CD4-positive, CD25-positive, alpha-beta regulatory T cell (primary cell): ENCODE results near the gene NME8. TPM values are rescaled to one million over a fixed set of nuclear protein-coding genes. Genes with fewer than 3 reads are reported as not detected.

Experiments used
- ATAC-seq, 2 donors: fragments of 150-1000 bp; cut with Tn5 transposase; one replicate each; pipeline ENCODE4 v1.10.0; 2021; ENCODE audit warnings: low read depth in 2 of 2, moderate number of reproducible peaks in 2 of 2, moderate library complexity in 1 of 2
- DNase-seq, 3 donors: peaks; one replicate each; pipeline versions ENCODE4 v3.0.0 to v3.0.0-alpha.2; 2012 to 2022; ENCODE audit warnings: mixed read lengths in 1 of 3
- H3K27ac ChIP-seq: one replicate; pipeline ENCODE4 v1.7.0; 2013; ENCODE audit warnings: mild to moderate bottlenecking, low read length; ENCODE audit not compliant: insufficient read depth, poor library complexity, severe bottlenecking
- H3K27me3 ChIP-seq: one replicate; pipeline ENCODE4 v1.7.0; 2013; ENCODE audit warnings: low read length; ENCODE audit not compliant: control insufficient read depth, insufficient read depth
- H3K36me3 ChIP-seq: one replicate; pipeline ENCODE4 v1.7.0; 2013; ENCODE audit warnings: mild to moderate bottlenecking, low read length, moderate library complexity; ENCODE audit not compliant: control insufficient read depth, insufficient read depth
- H3K4me1 ChIP-seq: 2 replicates; pipeline ENCODE4 v1.7.0; 2013; ENCODE audit warnings: mild to moderate bottlenecking, low read length; ENCODE audit not compliant: insufficient read depth, control insufficient read depth, poor library complexity, severe bottlenecking
- H3K4me3 ChIP-seq: one replicate; pipeline ENCODE4 v1.7.0; 2013; ENCODE audit warnings: low read depth, mild to moderate bottlenecking, low read length, moderate library complexity
- H3K9me3 ChIP-seq, 2 experiments: 1 replicate in 1 of 2; 2 replicates in 1 of 2; pipeline ENCODE4 v1.7.0; 2013; ENCODE audit warnings: low read length in 2 of 2, mild to moderate bottlenecking in 1 of 2, moderate library complexity in 1 of 2; ENCODE audit not compliant: control insufficient read depth in 2 of 2
- H3K27ac Mint-ChIP-seq, 3 donors: one replicate each; pipeline ENCODE4 v1.8.0; 2020 to 2022; ENCODE audit warnings: mild to moderate bottlenecking in 3 of 3, mixed read lengths in 3 of 3, moderate library complexity in 2 of 3
- H3K27me3 Mint-ChIP-seq: one replicate; pipeline ENCODE4 v1.8.0; 2022; ENCODE audit warnings: mild to moderate bottlenecking, mixed read lengths
- H3K36me3 Mint-ChIP-seq: one replicate; pipeline ENCODE4 v1.8.0; 2020; ENCODE audit warnings: mixed read lengths
- H3K4me1 Mint-ChIP-seq, 4 donors: one replicate each; pipeline ENCODE4 v1.8.0; 2020 to 2022; ENCODE audit warnings: mixed read lengths in 4 of 4, mild to moderate bottlenecking in 1 of 4
- H3K4me3 Mint-ChIP-seq, 4 donors: one replicate each; pipeline ENCODE4 v1.8.0; 2020 to 2022; ENCODE audit warnings: mild to moderate bottlenecking in 4 of 4, mixed read lengths in 4 of 4, moderate library complexity in 3 of 4
- H3K9me3 Mint-ChIP-seq, 7 donors: one replicate each; pipeline ENCODE4 v1.8.0; 2020 to 2022; ENCODE audit warnings: mixed read lengths in 7 of 7, mild to moderate bottlenecking in 3 of 7, moderate library complexity in 2 of 7
- polyA plus RNA-seq, 4 donors: library from polyadenylated mRNA; unstranded; fragments of 300-500 nt; fragmentation: Illumina TruSeq; gene quantifications; one replicate each; pipeline ENCODE4 v1.2.3, GENCODE V29; 2021
- total RNA-seq: library from RNA; stranded (reverse); gene quantifications from one replicate; pipeline ENCODE4 v1.2.3, GENCODE V29; 2022

Gene NME8
- total and polyA plus RNA-seq, 5 donors from 2014 or later: not detected

- H3K36me3 ChIP-seq: no peaks in the 10 kb centered on the region
- H3K9me3 Mint-ChIP-seq: no peaks in the 10 kb centered on the region
- no peak overlapping the region for H3K4me3 Mint-ChIP-seq
- H3K4me3 ChIP-seq: no peak overlapping the region
- ATAC-seq (no peak), DNase-seq (no peak)
- no peaks in the 10 kb centered on the region for H3K27me3 ChIP-seq
- H3K9me3 ChIP-seq: no peaks in the 10 kb centered on the region
- no peak overlapping the region for H3K27ac Mint-ChIP-seq
- no peaks in the 10 kb centered on the region for H3K4me1 ChIP-seq
- no peak overlapping the region for H3K27ac ChIP-seq
- no peaks in the 10 kb centered on the region for H3K4me1 Mint-ChIP-seq
- H3K36me3 Mint-ChIP-seq: no peaks in the 10 kb centered on the region
- no peaks in the 10 kb centered on the region for H3K27me3 Mint-ChIP-seq
Measured at GRCh38 chr7:37820708-37821468, 27.5 kb upstream of the NME8 start.

- Mint-ChIP-seq H3K4me3 (no peak overlapping the region), H3K27me3 (no peaks in the 10 kb centered on the region), H3K9me3 (no peaks in the 10 kb centered on the region), H3K4me1 (no peaks in the 10 kb centered on the region), H3K36me3 (no peaks in the 10 kb centered on the region), H3K27ac (no peak overlapping the region)
- H3K9me3 ChIP-seq: no peaks in the 10 kb centered on the region
- ATAC-seq (no peak), DNase-seq (no peak)
- H3K4me1 ChIP-seq: no peaks in the 10 kb centered on the region
- no peaks in the 10 kb centered on the region for H3K36me3 ChIP-seq
- no peaks in the 10 kb centered on the region for H3K27me3 ChIP-seq
- H3K27ac ChIP-seq: no peak overlapping the region
- no peak overlapping the region for H3K4me3 ChIP-seq
Measured at GRCh38 chr7:37822946-37823345, 25.5 kb upstream of the NME8 start.

- no peak overlapping the region for H3K27ac ChIP-seq
- no peak overlapping the region for H3K4me3 Mint-ChIP-seq
- H3K4me1 ChIP-seq: no peaks in the 10 kb centered on the region
- no peak for DNase-seq
- no peaks in the 10 kb centered on the region for H3K9me3 ChIP-seq
- no peaks in the 10 kb centered on the region for H3K4me1 Mint-ChIP-seq
- H3K9me3 Mint-ChIP-seq: no peaks in the 10 kb centered on the region
- H3K36me3 Mint-ChIP-seq: no peaks in the 10 kb centered on the region
- H3K27ac Mint-ChIP-seq: no peak overlapping the region
- H3K27me3 ChIP-seq: no peaks in the 10 kb centered on the region
- no peak overlapping the region for H3K4me3 ChIP-seq
- H3K27me3 Mint-ChIP-seq: no peaks in the 10 kb centered on the region
- ATAC-seq: no peak
- no peaks in the 10 kb centered on the region for H3K36me3 ChIP-seq
Measured at GRCh38 chr7:37823557-37823956, 24.8 kb upstream of the NME8 start.

- H3K27ac Mint-ChIP-seq: no peak overlapping the region
- Histone ChIP-seq H3K27ac (no peak overlapping the region), H3K27me3 (no peaks in the 10 kb centered on the region)
Measured at GRCh38 chr7:37825038-37825437, 23.4 kb upstream of the NME8 start.

GRCh38 chr7:37826825-37827224 lies 21.6 kb upstream of the NME8 start:
- ATAC-seq: no peak
- Histone ChIP-seq H3K9me3 (no peaks in the 10 kb centered on the region), H3K36me3 (no peaks in the 10 kb centered on the region), H3K27ac (no peak overlapping the region), H3K27me3 (no peaks in the 10 kb centered on the region), H3K4me3 (no peak overlapping the region), H3K4me1 (no peaks in the 10 kb centered on the region)
- peaks cover 0 to 1% (median 0%) of the 10 kb centered on the region in 7 donors for H3K9me3 Mint-ChIP-seq
- no peaks in the 10 kb centered on the region for H3K36me3 Mint-ChIP-seq
- H3K4me1 Mint-ChIP-seq: no peaks in the 10 kb centered on the region
- DNase-seq: no peak
- H3K4me3 Mint-ChIP-seq: no peak overlapping the region
- peak overlapping the region in 1 of 3 donors; percentile 4 for H3K27ac Mint-ChIP-seq
- H3K27me3 Mint-ChIP-seq: no peaks in the 10 kb centered on the region

More at GRCh38 chr7:37825038-37825437, 23.4 kb upstream of the NME8 start:
- no peak overlapping the region for H3K4me3 ChIP-seq
- ATAC-seq (no peak), DNase-seq (no peak)
- H3K36me3 ChIP-seq: no peaks in the 10 kb centered on the region
- Mint-ChIP-seq H3K4me3 (no peak overlapping the region), H3K36me3 (no peaks in the 10 kb centered on the region), H3K9me3 (peaks cover 0 to 1% (median 0%) of the 10 kb centered on the region in 7 donors), H3K27me3 (no peaks in the 10 kb centered on the region), H3K4me1 (no peaks in the 10 kb centered on the region)
- no peaks in the 10 kb centered on the region for H3K4me1 ChIP-seq
- H3K9me3 ChIP-seq: no peaks in the 10 kb centered on the region

GRCh38 chr7:37831244-37831643 lies 17.2 kb upstream of the NME8 start:
- ATAC-seq: no peak
- Mint-ChIP-seq H3K4me1 (peaks cover 0 to 10% (median 9%) of the 10 kb centered on the region in 4 donors), H3K36me3 (no peaks in the 10 kb centered on the region), H3K27me3 (no peaks in the 10 kb centered on the region), H3K4me3 (no peak overlapping the region), H3K27ac (no peak overlapping the region), H3K9me3 (peaks cover 0 to 3% (median 0%) of the 10 kb centered on the region in 7 donors)
- Histone ChIP-seq H3K4me3 (no peak overlapping the region), H3K27me3 (peaks cover 3% of the 10 kb centered on the region), H3K36me3 (no peaks in the 10 kb centered on the region), H3K27ac (no peak overlapping the region), H3K4me1 (no peaks in the 10 kb centered on the region), H3K9me3 (no peaks in the 10 kb centered on the region)
- DNase-seq: no peak

GRCh38 chr7:37832194-37832593 lies 16.2 kb upstream of the NME8 start:
- Mint-ChIP-seq H3K4me3 (no peak overlapping the region), H3K4me1 (peaks cover 0 to 10% (median 9%) of the 10 kb centered on the region in 4 donors), H3K36me3 (no peaks in the 10 kb centered on the region), H3K27ac (no peak overlapping the region), H3K9me3 (peaks cover 0 to 3% (median 0%) of the 10 kb centered on the region in 7 donors), H3K27me3 (no peaks in the 10 kb centered on the region)
- DNase-seq: peak in 1 of 3 donors; percentile 22
- H3K4me1 ChIP-seq: no peaks in the 10 kb centered on the region
- H3K27ac ChIP-seq: no peak overlapping the region
- no peaks in the 10 kb centered on the region for H3K36me3 ChIP-seq
- no peaks in the 10 kb centered on the region for H3K9me3 ChIP-seq
- no peak for ATAC-seq
- no peak overlapping the region for H3K4me3 ChIP-seq
- H3K27me3 ChIP-seq: peaks cover 3% of the 10 kb centered on the region
